Limb (tissue), 2 donors: ENCODE data around the gene PKN1.
"Not testable (repeated sequence)": the region's sequence is repeated elsewhere in the genome, so short reads cannot be mapped to it uniquely, and the experiment has no call there.

Experiments
- DNase-seq, 2 donors: peaks; one replicate each; pipeline ENCODE4 v3.0.0-alpha.2; 2016; ENCODE audit errors: extremely low spot score in 2 of 2

Gene PKN1

GRCh38 chr19:14432791-14433553, at the start of gene PKN1:
Gene PKN1, plus strand, starts transcription at chr19:14433306. Its CDS starts 216 bp downstream, at chr19:14433522.
- DNase-seq, result peak; percentile 51 to 81

GRCh38 chr19:14383661-14384555, 49.2 kb upstream of the PKN1 start:
- DNase-seq, result no peak

GRCh38 chr19:14385492-14385891, 47.6 kb upstream of the PKN1 start:
- no peak for DNase-seq

- DNase-seq, result no peak
Measured at GRCh38 chr19:14390548-14390947, 42.6 kb upstream of the PKN1 start.

GRCh38 chr19:14391156-14391821, 41.8 kb upstream of the PKN1 start:
- DNase-seq, result no peak

GRCh38 chr19:14393329-14393728, 39.8 kb upstream of the PKN1 start:
- no peak for DNase-seq

- DNase-seq, result no peak
Measured at GRCh38 chr19:14394167-14394566, 38.9 kb upstream of the PKN1 start.

GRCh38 chr19:14395262-14395661, 37.8 kb upstream of the PKN1 start:
- DNase-seq, result no peak

GRCh38 chr19:14395710-14396336, 37.3 kb upstream of the PKN1 start:
- no peak for DNase-seq

GRCh38 chr19:14396730-14397129, 36.4 kb upstream of the PKN1 start:
- not testable (repeated sequence) for DNase-seq

- not testable (repeated sequence) for DNase-seq
Measured at GRCh38 chr19:14397168-14397567, 35.9 kb upstream of the PKN1 start.

- no peak for DNase-seq
Measured at GRCh38 chr19:14400951-14401431, 32.1 kb upstream of the PKN1 start.

GRCh38 chr19:14401468-14402195, 31.5 kb upstream of the PKN1 start:
- DNase-seq, result no peak

GRCh38 chr19:14402332-14403144, 30.6 kb upstream of the PKN1 start:
- DNase-seq, result no peak

GRCh38 chr19:14403145-14403930, 29.8 kb upstream of the PKN1 start:
- DNase-seq, result not testable (repeated sequence)

- no peak for DNase-seq
Measured at GRCh38 chr19:14404312-14404711, 28.8 kb upstream of the PKN1 start.

- no peak for DNase-seq
Measured at GRCh38 chr19:14405380-14405757, 27.7 kb upstream of the PKN1 start.

- DNase-seq, result peak; percentile 75 to 97
Measured at GRCh38 chr19:14405758-14406644, 27.1 kb upstream of the PKN1 start.
